DMS53 treated with DMSO at 0.1 percent for 48 hours (cell line): Measurements from ENCODE around the gene TMCC3.

Experiments used
- DNase-seq: peaks from one replicate; lab custom pipeline; 2025; ENCODE audit not compliant: unreplicated experiment; lab: John Stamatoyannopoulos, UW

Gene TMCC3

GRCh38 chr12:94536040-94536965 is 114.1 kb downstream of the TMCC3 start:
- no peak for DNase-seq

GRCh38 chr12:94535510-94535921 is 114.8 kb downstream of the TMCC3 start:
- peak; percentile 82 for DNase-seq

- DNase-seq: peak; percentile 7
Observed at GRCh38 chr12:94534774-94535509, 115.4 kb downstream of the TMCC3 start.

GRCh38 chr12:94534278-94534677 is 116.1 kb downstream of the TMCC3 start:
- DNase-seq: no peak

- DNase-seq: peak; percentile 85
Observed at GRCh38 chr12:94532490-94533422, 117.6 kb downstream of the TMCC3 start.

- DNase-seq: no peak
Observed at GRCh38 chr12:94531196-94531720, 119.1 kb downstream of the TMCC3 start.

GRCh38 chr12:94525951-94526350 is 124.4 kb downstream of the TMCC3 start:
- DNase-seq: no peak
